Lung (tissue), 12 donors: ENCODE results near the gene KCTD17. TPM values are rescaled to one million over a fixed set of nuclear protein-coding genes. Genes with fewer than 3 reads are reported as not detected.

Experiments used
- ATAC-seq: fragments of 200-7000 bp; cut with Tn5 transposase; one replicate; pipeline ENCODE4 v1.9.1; 2020; ENCODE audit warnings: moderate number of reproducible peaks; ENCODE audit not compliant: insufficient read depth, low FRiP score
- DNase-seq, 3 donors: peaks; one replicate each; pipeline ENCODE4 v3.0.0-alpha.2; 2013 to 2017
- H3K27ac ChIP-seq, 2 donors: one replicate each; pipeline ENCODE4 v1.5.1; 2013; ENCODE audit warnings: mild to moderate bottlenecking in 2 of 2, moderate library complexity in 2 of 2, control low read depth in 1 of 2, inconsistent platforms in 1 of 2, low read depth in 1 of 2, low read length in 1 of 2
- H3K27me3 ChIP-seq, 3 donors: one replicate each; pipeline ENCODE4 v1.5.1; 2013; ENCODE audit warnings: low read length in 2 of 3; ENCODE audit not compliant: control insufficient read depth in 3 of 3, insufficient read depth in 3 of 3
- H3K36me3 ChIP-seq, 4 donors: one replicate each; pipeline ENCODE4 v1.5.1; 2013; ENCODE audit warnings: low read length in 4 of 4, mild to moderate bottlenecking in 1 of 4, moderate library complexity in 1 of 4; ENCODE audit not compliant: control insufficient read depth in 4 of 4, insufficient read depth in 4 of 4
- H3K4me1 ChIP-seq, 5 donors: one replicate each; pipeline ENCODE4 v1.5.1; 2013; ENCODE audit warnings: low read length in 5 of 5, mild to moderate bottlenecking in 2 of 5, moderate library complexity in 1 of 5; ENCODE audit not compliant: control insufficient read depth in 5 of 5, insufficient read depth in 5 of 5
- H3K4me3 ChIP-seq: one replicate; pipeline ENCODE4 v1.5.1; 2013; ENCODE audit warnings: mild to moderate bottlenecking, control low read depth, moderate library complexity
- H3K9ac ChIP-seq, 2 donors: one replicate each; pipeline ENCODE4 v1.5.1; 2013; ENCODE audit warnings: low read length in 2 of 2, control low read depth in 1 of 2; ENCODE audit not compliant: insufficient read depth in 1 of 2
- H3K9me3 ChIP-seq, 4 donors: one replicate each; pipeline ENCODE4 v1.5.1; 2013; ENCODE audit warnings: low read length in 3 of 4, mild to moderate bottlenecking in 1 of 4, moderate library complexity in 1 of 4; ENCODE audit not compliant: control insufficient read depth in 4 of 4, insufficient read depth in 3 of 4
- CTCF ChIP-seq: IDR thresholded peaks from 2 replicates; pipeline ENCODE4 v1.5.1; 2012; ENCODE audit warnings: mild to moderate bottlenecking; ENCODE audit errors: control extremely low read depth, extremely low read depth
- WGBS, 2 donors: extraction: QIAGEN DNeasy Blood & Tissue Kit; methylation state at CpG; one replicate each; pipeline ENCODE4 v1.1.7; 2013; 5-methylcytosine and 5-hydroxymethylcytosine counted together
- polyA plus RNA-seq, 2 donors: library from polyadenylated mRNA; stranded (reverse); fragments of 200-250 nt; gene quantifications; one replicate each; pipeline ENCODE4 v1.2.1, GENCODE V29; 2013
- total RNA-seq, 2 donors: library from RNA; depleted of rRNA in 1 of 2; stranded (reverse); fragments of >200 nt in 1 of 2; gene quantifications; one replicate each; pipeline ENCODE4 v1.2.1, GENCODE V29; 2014 to 2021
- donor health status: control.
- donor health status: control.
- donor health status: Bipolar disorder and iron deficiency.
- donor health status: healthy.
- donor health status: DM: yes; HTN: yes; CAD: no.

KCTD17 gene
- total and polyA plus RNA-seq, 4 donors, result 9.7 to 26.0 (median 18.3) TPM

GRCh38 chr22:37054600-37055365, 3.2 kb downstream of the KCTD17 start:
- Histone ChIP-seq H3K4me3 (no peak overlapping the region), H3K9ac (no peak overlapping the region), H3K4me1 (peaks cover 0 to 8% (median 0%) of the 10 kb centered on the region in 5 donors), H3K27me3 (no peaks in the 10 kb centered on the region), H3K9me3 (no peaks in the 10 kb centered on the region), H3K27ac (no peak overlapping the region), H3K36me3 (peaks cover 0 to 18% (median 7%) of the 10 kb centered on the region in 4 donors)
- WGBS, 2 donors, result 92 to 93% methylated on average over 20 of the region's 20 CpGs
- ATAC-seq (no peak), DNase-seq (no peak)
- TF ChIP-seq CTCF, result no peak

GRCh38 chr22:37056246-37056645, 4.7 kb downstream of the KCTD17 start:
- TF ChIP-seq CTCF, result no peak
- peaks cover 0 to 27% (median 7%) of the 10 kb centered on the region in 4 donors for H3K36me3 ChIP-seq
- ATAC-seq, result no peak
- no peaks in the 10 kb centered on the region for H3K9me3 ChIP-seq
- H3K9ac ChIP-seq, result no peak overlapping the region
- 95 to 98% methylated on average over 13 of the region's 13 CpGs for WGBS, 2 donors
- no peak for DNase-seq
- H3K4me1 ChIP-seq, result peaks cover 0 to 8% (median 0%) of the 10 kb centered on the region in 5 donors
- no peaks in the 10 kb centered on the region for H3K27me3 ChIP-seq
- H3K27ac ChIP-seq, result no peak overlapping the region
- H3K4me3 ChIP-seq, result no peak overlapping the region

- 87% methylated on average over 9 of the region's 9 CpGs for WGBS, 2 donors
These were observed 5.7 kb downstream of the KCTD17 start for GRCh38 chr22:37057226-37057625.

More at GRCh38 chr22:37057226-37057625, 5.7 kb downstream of the KCTD17 start:
- no peaks in the 10 kb centered on the region for H3K27me3 ChIP-seq
- DNase-seq (no peak), ATAC-seq (no peak)
- H3K36me3 ChIP-seq, result peaks cover 0 to 28% (median 7%) of the 10 kb centered on the region in 4 donors
- H3K9ac ChIP-seq, result no peak overlapping the region
- H3K9me3 ChIP-seq, result no peaks in the 10 kb centered on the region
- no peak overlapping the region for H3K27ac ChIP-seq
- H3K4me1 ChIP-seq, result peaks cover 0 to 5% (median 0%) of the 10 kb centered on the region in 5 donors
- TF ChIP-seq CTCF, result no peak
- H3K4me3 ChIP-seq, result no peak overlapping the region
